MCF 10A (cell line): ENCODE results near the gene TIAM1. TPM values are rescaled to one million over a fixed set of nuclear protein-coding genes. Genes with fewer than 3 reads are reported as not detected.

Experiments used
- BruUV-seq: library from RNA; stranded (reverse); fragments of 400-500 nt; replicated peaks from 2 replicates; lab custom pipeline; 2021; lab: Mats Ljungman, UMichigan
- CTCF ChIA-PET: fragments of 300-600 bp; sonication (Branson Sonifier 250); formaldehyde crosslinking; extraction: SDS; loops from one replicate; lab custom pipeline; 2021; ENCODE audit warnings: antibody characterized with exemption, inconsistent platforms; lab: Yijun Ruan, JAX
- POLR2A ChIA-PET: fragments of 300-600, 350-650 bp; sonication (Branson Sonifier 250); formaldehyde crosslinking; extraction: SDS; loops from one replicate; lab custom pipeline; 2020; ENCODE audit warnings: antibody characterized with exemption, inconsistent platforms; lab: Yijun Ruan, JAX
- DNase-seq: peaks from one replicate; pipeline ENCODE4 v3.0.0-alpha.2; 2018; ENCODE audit not compliant: unreplicated experiment
- H3K27ac Mint-ChIP-seq: one replicate; pipeline ENCODE4 v1.8.0; 2022; ENCODE audit warnings: mild to moderate bottlenecking, low read depth, mixed read lengths; ENCODE audit not compliant: unreplicated experiment
- H3K27me3 Mint-ChIP-seq: one replicate; pipeline ENCODE4 v1.8.0; 2022; ENCODE audit warnings: mixed read lengths; ENCODE audit not compliant: insufficient read depth, unreplicated experiment
- H3K36me3 Mint-ChIP-seq: one replicate; pipeline ENCODE4 v1.8.0; 2022; ENCODE audit warnings: mild to moderate bottlenecking, moderate library complexity, mixed read lengths; ENCODE audit not compliant: insufficient read depth, unreplicated experiment
- H3K4me1 Mint-ChIP-seq: one replicate; pipeline ENCODE4 v1.8.0; 2022; ENCODE audit warnings: mixed read lengths; ENCODE audit not compliant: insufficient read depth, unreplicated experiment
- H3K4me3 Mint-ChIP-seq: one replicate; pipeline ENCODE4 v1.8.0; 2022; ENCODE audit warnings: mild to moderate bottlenecking, moderate library complexity, mixed read lengths; ENCODE audit not compliant: unreplicated experiment
- H3K9me3 Mint-ChIP-seq: one replicate; pipeline ENCODE4 v1.8.0; 2022; ENCODE audit warnings: mixed read lengths; ENCODE audit not compliant: unreplicated experiment
- CTCF ChIP-seq: fragments of 200-600 bp; IDR thresholded peaks from one replicate; pipeline ENCODE4 v1.8.0; 2022; ENCODE audit warnings: antibody characterized with exemption, mild to moderate bottlenecking; ENCODE audit not compliant: unreplicated experiment
- intact Hi-C: fragments of 100-400 bp; cut with micrococcal nuclease; formaldehyde crosslinking; loops from 2 replicates; pipeline ENCODE4 v1.14.1; 2022
- total RNA-seq: library from RNA; stranded (reverse); gene quantifications from 2 replicates; pipeline ENCODE4 v1.2.3, GENCODE V29; 2022

TIAM1 gene
- total RNA-seq, 1 experiment from 2014 or later = 9.8 TPM

GRCh38 chr21:31330144-31330483 lies 13.9 kb downstream of the TIAM1 start:
- Mint-ChIP-seq H3K36me3 (no peaks in the 10 kb centered on the region), H3K4me3 (no peak overlapping the region), H3K27ac (no peak overlapping the region), H3K9me3 (no peaks in the 10 kb centered on the region), H3K4me1 (peaks cover 8% of the 10 kb centered on the region), H3K27me3 (no peaks in the 10 kb centered on the region)
- ChIA-PET CTCF (no interaction called here), POLR2A (no interaction called here)
- intact Hi-C loops = no loop called here
- TF ChIP-seq CTCF = no peak
- no peak for DNase-seq
- BruUV-seq = no TSS peak

DNA sequence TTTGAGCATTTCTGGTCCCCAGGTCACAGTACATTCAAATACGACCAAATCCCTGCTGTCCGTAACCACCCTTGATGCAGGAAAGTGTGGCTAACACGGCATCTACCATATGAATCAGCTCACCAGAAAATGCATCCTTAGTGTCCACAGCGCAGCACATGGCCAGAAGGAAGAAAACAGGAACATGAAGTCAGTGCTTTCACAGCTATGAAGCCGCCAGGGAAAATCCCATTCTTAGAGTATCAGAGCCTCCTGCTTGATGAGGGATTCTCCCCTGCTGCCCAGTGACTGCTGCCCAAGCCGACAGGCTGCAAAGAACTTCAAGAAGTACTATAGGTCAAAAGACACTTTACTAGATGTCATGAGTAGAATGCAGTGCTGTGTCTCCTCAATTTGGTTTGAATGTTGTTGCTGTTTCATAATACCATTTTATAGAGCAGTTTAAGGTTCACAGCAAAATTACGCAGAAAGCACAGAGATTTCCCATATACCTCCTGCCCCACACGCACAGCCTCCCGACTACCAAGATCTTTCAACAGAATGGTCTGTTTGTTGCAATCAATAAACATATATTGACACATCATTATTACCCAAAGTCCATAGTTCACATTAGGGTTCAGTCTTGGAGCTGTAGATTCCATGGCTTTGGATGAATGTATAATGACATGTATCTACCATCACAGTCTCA lies 14.5 kb downstream of the TIAM1 start:
- H3K4me3 Mint-ChIP-seq = no peak overlapping the region
- peaks cover 2% of the 10 kb centered on the region for H3K4me1 Mint-ChIP-seq
- TF ChIP-seq CTCF = no peak
- no peaks in the 10 kb centered on the region for H3K36me3 Mint-ChIP-seq
- CTCF ChIA-PET = no interaction called here
- no peak for DNase-seq
- BruUV-seq = no TSS peak
- intact Hi-C loops = no loop called here
- H3K27ac Mint-ChIP-seq = no peak overlapping the region
- POLR2A ChIA-PET = no interaction called here
- H3K27me3 Mint-ChIP-seq = no peaks in the 10 kb centered on the region
- H3K9me3 Mint-ChIP-seq = no peaks in the 10 kb centered on the region

DNA sequence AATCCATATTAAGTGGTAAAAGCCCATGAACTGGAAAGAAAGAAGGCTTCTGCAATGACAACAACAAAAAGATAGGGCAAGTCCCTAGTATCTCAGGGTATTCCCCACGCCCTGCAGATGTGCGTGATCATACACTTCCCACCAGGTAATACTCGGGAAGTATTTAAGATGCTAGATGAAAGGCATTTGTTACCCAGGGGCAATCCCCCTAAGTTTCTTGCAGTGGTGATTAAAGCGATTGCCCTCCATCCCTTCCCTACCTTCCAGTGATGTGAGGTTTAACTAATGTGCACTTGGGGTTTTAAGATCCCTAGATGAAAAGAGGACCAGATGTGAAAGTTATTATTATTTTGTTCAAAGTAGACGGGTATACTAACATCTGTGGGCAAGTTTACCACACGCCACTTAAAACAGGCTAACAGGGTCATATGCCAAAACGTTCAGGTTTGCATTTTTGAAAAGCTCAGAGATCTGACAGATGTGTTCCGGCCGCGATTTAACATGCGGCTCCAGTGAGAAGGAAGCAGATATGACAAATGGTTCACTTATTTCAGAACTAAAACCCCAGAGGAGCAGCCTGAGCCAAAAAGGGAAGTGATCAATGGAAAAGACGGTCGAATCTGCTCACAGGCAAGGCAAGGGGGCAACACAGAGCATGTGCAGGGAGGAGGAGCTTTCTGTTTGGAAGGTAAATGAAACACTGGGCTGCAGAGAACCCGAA lies 17.4 kb downstream of the TIAM1 start:
- no peak for DNase-seq
- BruUV-seq = no TSS peak
- intact Hi-C loops = no loop called here

More for the DNA sequence above, 17.4 kb downstream of the TIAM1 start:
- H3K27ac Mint-ChIP-seq = no peak overlapping the region
- H3K36me3 Mint-ChIP-seq = no peaks in the 10 kb centered on the region
- no peak for TF ChIP-seq CTCF
- CTCF ChIA-PET = interaction anchor here (0.6 to 1.2 kb wide), 3 partner anchors 21 to 255 kb away, joined by 3 to 5 read pairs (median 3); no protein-coding TSS in a partner anchor
- no peaks in the 10 kb centered on the region for H3K9me3 Mint-ChIP-seq
- no peaks in the 10 kb centered on the region for H3K27me3 Mint-ChIP-seq
- H3K4me1 Mint-ChIP-seq = no peaks in the 10 kb centered on the region
- no peak overlapping the region for H3K4me3 Mint-ChIP-seq
- POLR2A ChIA-PET = interaction anchor here (0.5 to 0.9 kb wide), 2 partner anchors 15 to 233 kb away, joined by 3 to 5 read pairs; no protein-coding TSS in a partner anchor
